PC-9 (cell line): ENCODE results near the gene IMP4. TPM values are rescaled to one million over a fixed set of nuclear protein-coding genes. Genes with fewer than 3 reads are reported as not detected.

Experiments
- BruUV-seq: library from RNA; stranded (reverse); fragments of 400-500 nt; replicated peaks from 2 replicates; lab custom pipeline; 2021; lab: Mats Ljungman, UMichigan
- CTCF ChIA-PET: fragments of 300-600 bp; sonication (Branson Sonifier 250); formaldehyde crosslinking; loops from one replicate; lab custom pipeline; 2022; ENCODE audit warnings: antibody characterized with exemption; lab: Charles Lee
- POLR2A ChIA-PET: fragments of 300-600 bp; sonication (Branson Sonifier 250); formaldehyde crosslinking; loops from one replicate; lab custom pipeline; 2022; ENCODE audit warnings: antibody characterized with exemption; ENCODE audit not compliant: unreplicated experiment; lab: Charles Lee
- DNase-seq, 2 experiments: peaks; one replicate each; pipeline versions ENCODE4 v3.0.0 to v3.0.0-alpha.2; 2015 to 2022; ENCODE audit warnings: mixed read lengths in 1 of 2
- H2AFZ ChIP-seq: fragments of 200-600 bp; sonication (generic); 2 replicates; pipeline ENCODE4 v1.8.1; 2017; ENCODE audit warnings: antibody characterized with exemption
- H3F3A ChIP-seq: fragments of 200-600 bp; sonication (generic); 2 replicates; pipeline ENCODE4 v1.8.1; 2017; ENCODE audit warnings: antibody characterized with exemption, mild to moderate bottlenecking, low read depth; ENCODE audit not compliant: insufficient read depth
- H3K27ac ChIP-seq: fragments of 200-600 bp; sonication (generic); 2 replicates; pipeline ENCODE4 v1.6.1; 2016; ENCODE audit warnings: mixed run types
- H3K27me3 ChIP-seq: fragments of 200-600 bp; sonication (generic); 2 replicates; pipeline ENCODE4 v1.6.1; 2016; ENCODE audit warnings: low read depth, mixed run types; ENCODE audit not compliant: insufficient read depth
- H3K36me3 ChIP-seq: fragments of 200-600 bp; sonication (generic); 2 replicates; pipeline ENCODE4 v1.6.1; 2016; ENCODE audit warnings: low read depth, mixed run types
- H3K4me1 ChIP-seq: fragments of 200-600 bp; sonication (generic); replicated peaks from 2 replicates; pipeline ENCODE4 v1.6.1; 2016; ENCODE audit warnings: mixed run types; ENCODE audit not compliant: insufficient read depth
- H3K4me2 ChIP-seq: fragments of 200-600 bp; sonication (generic); 2 replicates; pipeline ENCODE4 v1.6.1; 2017; ENCODE audit warnings: mixed run types
- H3K4me3 ChIP-seq: fragments of 200-600 bp; sonication (generic); 2 replicates; pipeline ENCODE4 v1.6.1; 2016; ENCODE audit warnings: mixed run types
- H3K79me2 ChIP-seq: fragments of 200-600 bp; sonication (generic); 2 replicates; pipeline ENCODE4 v1.6.1; 2017; ENCODE audit warnings: low read depth, mixed run types
- H3K9me2 ChIP-seq: fragments of 200-600 bp; sonication (generic); 2 replicates; pipeline ENCODE4 v1.8.1; 2017; ENCODE audit warnings: mild to moderate bottlenecking; ENCODE audit not compliant: insufficient read depth
- H3K9me3 ChIP-seq: fragments of 200-600 bp; sonication (generic); 2 replicates; pipeline ENCODE4 v1.8.1; 2016; ENCODE audit warnings: low read depth; ENCODE audit not compliant: insufficient read depth
- H4K20me1 ChIP-seq: fragments of 200-600 bp; sonication (generic); 2 replicates; pipeline ENCODE4 v1.8.1; 2017; ENCODE audit not compliant: insufficient read depth
- EZH2 ChIP-seq: fragments of 200-600 bp; sonication (generic); IDR thresholded peaks from 2 replicates; pipeline ENCODE4 v1.8.0; 2017; ENCODE audit warnings: antibody characterized with exemption, low read depth
- intact Hi-C: fragments of 100-400 bp; cut with micrococcal nuclease; formaldehyde crosslinking; loops from one replicate; pipeline ENCODE4 v1.10.0; 2022; ENCODE audit not compliant: unreplicated experiment
- total RNA-seq: library from RNA; stranded (reverse); gene quantifications from 2 replicates; pipeline ENCODE4 v1.2.3, GENCODE V29; 2021
- TF ChIP-seq, protein P1 (sequence below): fragments of 200-600 bp; sonication (generic); conservative IDR thresholded peaks from 2 replicates; pipeline ENCODE4 v1.6.1; 2017; ENCODE audit warnings: mixed run types, antibody characterized with exemption, mild to moderate bottlenecking, moderate library complexity

Gene IMP4
- total RNA-seq, 1 experiment from 2014 or later, result 76.8 TPM

DNA sequence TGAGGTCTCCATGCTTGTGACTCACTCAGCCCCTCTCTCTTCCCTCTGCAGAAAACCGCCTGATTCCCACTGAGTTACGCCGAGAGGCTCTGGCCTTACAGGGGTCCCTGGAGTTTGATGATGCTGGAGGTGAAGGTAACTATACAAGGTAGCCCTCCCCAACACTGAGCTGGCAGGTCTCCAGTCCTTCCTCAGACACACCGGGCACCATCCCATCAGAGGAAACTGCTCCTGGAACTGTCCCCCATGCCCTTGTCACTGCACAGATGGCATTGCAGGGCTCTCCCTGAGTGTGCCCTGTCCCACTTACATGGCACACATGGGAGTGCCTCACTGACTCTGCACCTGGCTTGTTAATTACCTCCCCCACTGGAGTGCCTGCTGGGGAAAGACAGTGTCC, 1.9 kb downstream of the IMP4 start:
- Histone ChIP-seq H3K9me2 (no peaks in the 10 kb centered on the region), H3K36me3 (peaks cover 8% of the 10 kb centered on the region; the same call in 1 of the 2 replicates), H3K4me2 (peak overlapping the region; percentile 83; the same call in 1 of the 2 replicates), H3K27me3 (no peaks in the 10 kb centered on the region), H3F3A (peaks cover 2% of the 10 kb centered on the region; the same call in 1 of the 2 replicates), H3K79me2 (peaks cover 19% of the 10 kb centered on the region), H3K9me3 (no peaks in the 10 kb centered on the region), H4K20me1 (peaks cover 9% of the 10 kb centered on the region), H3K4me1 (peaks cover 12% of the 10 kb centered on the region; the same call in 1 of the 2 replicates), H3K4me3 (no peak overlapping the region), H3K27ac (no peak overlapping the region), H2AFZ (no peak overlapping the region)
- ChIA-PET POLR2A (no interaction called here), CTCF (no interaction called here)
- BruUV-seq, result no TSS peak
- DNase-seq, result no peak
- TF ChIP-seq, protein P1, sequence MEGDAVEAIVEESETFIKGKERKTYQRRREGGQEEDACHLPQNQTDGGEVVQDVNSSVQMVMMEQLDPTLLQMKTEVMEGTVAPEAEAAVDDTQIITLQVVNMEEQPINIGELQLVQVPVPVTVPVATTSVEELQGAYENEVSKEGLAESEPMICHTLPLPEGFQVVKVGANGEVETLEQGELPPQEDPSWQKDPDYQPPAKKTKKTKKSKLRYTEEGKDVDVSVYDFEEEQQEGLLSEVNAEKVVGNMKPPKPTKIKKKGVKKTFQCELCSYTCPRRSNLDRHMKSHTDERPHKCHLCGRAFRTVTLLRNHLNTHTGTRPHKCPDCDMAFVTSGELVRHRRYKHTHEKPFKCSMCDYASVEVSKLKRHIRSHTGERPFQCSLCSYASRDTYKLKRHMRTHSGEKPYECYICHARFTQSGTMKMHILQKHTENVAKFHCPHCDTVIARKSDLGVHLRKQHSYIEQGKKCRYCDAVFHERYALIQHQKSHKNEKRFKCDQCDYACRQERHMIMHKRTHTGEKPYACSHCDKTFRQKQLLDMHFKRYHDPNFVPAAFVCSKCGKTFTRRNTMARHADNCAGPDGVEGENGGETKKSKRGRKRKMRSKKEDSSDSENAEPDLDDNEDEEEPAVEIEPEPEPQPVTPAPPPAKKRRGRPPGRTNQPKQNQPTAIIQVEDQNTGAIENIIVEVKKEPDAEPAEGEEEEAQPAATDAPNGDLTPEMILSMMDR, result no peak
- no peak for TF ChIP-seq EZH2
- intact Hi-C loops, result no loop called here

- intact Hi-C loops, result no loop called here
- H3K27ac ChIP-seq, result no peak overlapping the region
- ChIA-PET CTCF (no interaction called here), POLR2A (interaction anchor here (0.6 kb wide), 1 partner anchor 1056 kb away, joined by 3 read pairs; no protein-coding TSS in a partner anchor)
- DNase-seq, result no peak
- peaks cover 9% of the 10 kb centered on the region for H4K20me1 ChIP-seq
- H3K79me2 ChIP-seq, result peaks cover 19% of the 10 kb centered on the region
- no peak for TF ChIP-seq EZH2
- TF ChIP-seq, protein P1, result no peak
- H3K9me2 ChIP-seq, result no peaks in the 10 kb centered on the region
- no peak overlapping the region for H3K4me3 ChIP-seq
- BruUV-seq, result no TSS peak
- no peaks in the 10 kb centered on the region for H3K9me3 ChIP-seq
- H3K27me3 ChIP-seq, result no peaks in the 10 kb centered on the region
- peaks cover 12% of the 10 kb centered on the region; the same call in 1 of the 2 replicates for H3K4me1 ChIP-seq
- H3K36me3 ChIP-seq, result peaks cover 8% of the 10 kb centered on the region; the same call in 1 of the 2 replicates
- H3F3A ChIP-seq, result peaks cover 4% of the 10 kb centered on the region; the same call in 1 of the 2 replicates
- H3K4me2 ChIP-seq, result no peak overlapping the region
- H2AFZ ChIP-seq, result no peak overlapping the region
Measured at GRCh38 chr2:130345091-130345490, 2.4 kb downstream of the IMP4 start.

DNA sequence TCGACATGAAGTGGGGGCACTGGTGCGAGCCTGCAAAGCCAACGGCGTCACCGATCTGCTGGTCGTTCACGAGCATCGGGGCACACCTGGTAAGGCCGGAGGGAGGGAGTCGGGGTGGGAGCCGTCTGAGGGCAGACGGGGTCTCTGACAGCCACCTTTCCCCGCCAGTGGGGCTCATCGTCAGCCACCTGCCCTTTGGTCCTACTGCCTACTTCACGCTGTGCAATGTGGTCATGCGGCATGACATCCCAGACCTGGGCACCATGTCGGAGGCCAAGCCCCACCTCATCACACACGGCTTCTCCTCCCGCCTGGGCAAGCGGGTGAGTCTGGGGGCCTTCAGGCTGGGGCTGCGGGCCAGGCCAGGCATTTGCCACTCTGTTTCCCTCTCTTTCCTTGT, 2.9 kb downstream of the IMP4 start:
- POLR2A ChIA-PET, result interaction anchor here (0.6 kb wide), 1 partner anchor 1057 kb away, joined by 3 read pairs; no protein-coding TSS in a partner anchor
- no peak overlapping the region for H3K4me3 ChIP-seq
- H3K4me2 ChIP-seq, result no peak overlapping the region
- no peaks in the 10 kb centered on the region for H3K9me3 ChIP-seq
- H3K36me3 ChIP-seq, result peaks cover 8% of the 10 kb centered on the region; the same call in 1 of the 2 replicates
- H3K27ac ChIP-seq, result no peak overlapping the region
- H3F3A ChIP-seq, result peaks cover 8% of the 10 kb centered on the region; the same call in 1 of the 2 replicates
- no peaks in the 10 kb centered on the region for H3K27me3 ChIP-seq
- no peak for DNase-seq
- TF ChIP-seq, protein P1, result no peak
- no peak for TF ChIP-seq EZH2
- H3K9me2 ChIP-seq, result no peaks in the 10 kb centered on the region
- BruUV-seq, result no TSS peak
- CTCF ChIA-PET, result no interaction called here
- no peak overlapping the region for H2AFZ ChIP-seq
- peaks cover 19% of the 10 kb centered on the region for H3K79me2 ChIP-seq
- peaks cover 9% of the 10 kb centered on the region for H4K20me1 ChIP-seq
- peaks cover 12% of the 10 kb centered on the region; the same call in 1 of the 2 replicates for H3K4me1 ChIP-seq
- intact Hi-C loops, result no loop called here
